B cell (primary cell): ENCODE measurements around the gene KDM1B. TPM values are rescaled to one million over a fixed set of nuclear protein-coding genes. Genes with fewer than 3 reads are reported as not detected.
A peak's percentile ranks its signal among the peaks of the same experiment; 100 is the strongest.

Experiments
- ATAC-seq: fragments of 200-7000 bp; cut with Tn5 transposase; one replicate; pipeline ENCODE4 v1.10.0; 2021; ENCODE audit warnings: low read depth, mild to moderate bottlenecking, moderate number of reproducible peaks, moderate library complexity
- CTCF ChIA-PET: fragments of 350-600 bp; sonication (Branson Sonifier 250); formaldehyde crosslinking; loops from one replicate; lab custom pipeline; 2021; ENCODE audit warnings: antibody characterized with exemption, inconsistent platforms; lab: Charles Lee
- POLR2A ChIA-PET: fragments of 350-600 bp; sonication (Branson Sonifier 250); formaldehyde crosslinking; loops from one replicate; lab custom pipeline; 2021; ENCODE audit warnings: antibody characterized with exemption; lab: Charles Lee
- DNase-seq: peaks from one replicate; pipeline ENCODE4 v3.0.0; 2013
- H2AFZ ChIP-seq: 2 replicates; pipeline ENCODE4 v1.6.1; 2012; ENCODE audit warnings: mild to moderate bottlenecking, low read depth, low read length; ENCODE audit not compliant: insufficient read depth, poor library complexity, severe bottlenecking
- H3K27ac ChIP-seq, 2 donors: 1 replicate in 1 of 2; 2 replicates in 1 of 2; pipeline ENCODE4 v1.5.1; 2012 to 2013; ENCODE audit warnings: low read length in 2 of 2, mild to moderate bottlenecking in 2 of 2, moderate library complexity in 1 of 2
- H3K27me3 ChIP-seq, 4 experiments: fragments of 200-600 bp in 1 of 4; sonication (generic) in 1 of 4; replicated peaks in 1 of 4; 1 replicate in 2 of 4; 2 replicates in 2 of 4; pipeline versions ENCODE4 v1.6.1 to v1.7.0; 2013 to 2016; ENCODE audit warnings: low read length in 3 of 4, mild to moderate bottlenecking in 2 of 4, mixed read lengths in 1 of 4, moderate library complexity in 1 of 4; ENCODE audit not compliant: insufficient read depth in 4 of 4, control insufficient read depth in 3 of 4; ENCODE audit errors: control extremely low read depth in 1 of 4
- H3K36me3 ChIP-seq, 2 experiments: replicated peaks in 1 of 2; 1 replicate in 1 of 2; 2 replicates in 1 of 2; pipeline versions ENCODE4 v1.6.1 to v1.7.1; 2013; ENCODE audit warnings: low read length in 1 of 2; ENCODE audit not compliant: insufficient read depth in 2 of 2, control insufficient read depth in 1 of 2; ENCODE audit errors: control extremely low read depth in 1 of 2, extremely low read depth in 1 of 2
- H3K4me1 ChIP-seq, 2 donors: fragments of 200-600 bp in 1 of 2; sonication (generic) in 1 of 2; 1 replicate in 1 of 2; 2 replicates in 1 of 2; pipeline versions ENCODE4 v1.5.1 to v1.6.1; 2013 to 2017; ENCODE audit warnings: low read length in 2 of 2; ENCODE audit not compliant: control insufficient read depth in 2 of 2, insufficient read depth in 2 of 2
- H3K4me2 ChIP-seq: replicated peaks from 2 replicates; pipeline ENCODE3; 2012; ENCODE audit warnings: mild to moderate bottlenecking, low read depth, low read length; ENCODE audit not compliant: poor library complexity, severe bottlenecking
- H3K4me3 ChIP-seq, 5 experiments: fragments of 200-600 bp in 1 of 5; sonication (generic) in 1 of 5; 1 replicate in 3 of 5; 2 replicates in 2 of 5; pipeline versions ENCODE4 v1.5.1 to v1.7.0; 2011 to 2016; ENCODE audit warnings: low read length in 4 of 5, mild to moderate bottlenecking in 4 of 5, low read depth in 2 of 5, control low read depth in 1 of 5, moderate library complexity in 1 of 5; ENCODE audit not compliant: insufficient read depth in 1 of 5; ENCODE audit errors: control extremely low read depth in 1 of 5, extremely low read depth in 1 of 5
- H3K79me2 ChIP-seq: fragments of 200-600 bp; sonication (generic); one replicate; pipeline ENCODE4 v1.6.0; 2016; ENCODE audit warnings: low read length; ENCODE audit not compliant: control insufficient read depth, insufficient read depth
- H3K9ac ChIP-seq: fragments of 200-600 bp; sonication (generic); 2 replicates; pipeline ENCODE4 v1.6.1; 2017; ENCODE audit warnings: mild to moderate bottlenecking, low read length, moderate library complexity
- H3K9me3 ChIP-seq, 3 donors: one replicate each; pipeline versions ENCODE4 v1.6.1 to v1.7.1; 2013; ENCODE audit warnings: low read length in 2 of 3; ENCODE audit not compliant: control insufficient read depth in 2 of 3, insufficient read depth in 1 of 3; ENCODE audit errors: control extremely low read depth in 1 of 3
- H4K20me1 ChIP-seq: 2 replicates; pipeline ENCODE4 v1.6.0; 2012; ENCODE audit warnings: mild to moderate bottlenecking, low read length; ENCODE audit not compliant: insufficient read depth, control insufficient read depth, poor library complexity, severe bottlenecking
- H3K27ac Mint-ChIP-seq: one replicate; pipeline ENCODE4 v1.8.0; 2021; ENCODE audit warnings: mixed read lengths
- H3K27me3 Mint-ChIP-seq: one replicate; pipeline ENCODE4 v1.8.0; 2021; ENCODE audit warnings: mixed read lengths
- H3K4me1 Mint-ChIP-seq: one replicate; pipeline ENCODE4 v1.8.0; 2021; ENCODE audit warnings: mixed read lengths
- H3K4me3 Mint-ChIP-seq: one replicate; pipeline ENCODE4 v1.8.0; 2021; ENCODE audit warnings: mixed read lengths
- H3K9me3 Mint-ChIP-seq: one replicate; pipeline ENCODE4 v1.8.0; 2022; ENCODE audit warnings: mixed read lengths; ENCODE audit not compliant: insufficient read depth
- CTCF ChIP-seq: fragments of 200-600 bp; IDR thresholded peaks from one replicate; pipeline ENCODE4 v1.8.0; 2022; ENCODE audit warnings: antibody characterized with exemption, mild to moderate bottlenecking
- EZH2 ChIP-seq: IDR thresholded peaks from 2 replicates; pipeline ENCODE4 v1.6.1; 2012; ENCODE audit warnings: borderline replicate concordance, low read depth, mild to moderate bottlenecking, moderate library complexity, low read length; ENCODE audit not compliant: insufficient read depth, poor library complexity, severe bottlenecking
- WGBS: methylation state at CpG from one replicate; pipeline ENCODE4 v1.1.5; 2013; ENCODE audit warnings: missing lambda C conversion rate; ENCODE audit not compliant: insufficient coverage; 5-methylcytosine and 5-hydroxymethylcytosine counted together
- intact Hi-C: fragments of 100-400 bp; cut with micrococcal nuclease; formaldehyde crosslinking; loops from one replicate; pipeline ENCODE4 v1.10.0; 2022
- polyA plus RNA-seq: library from polyadenylated mRNA; depleted of rRNA; stranded (reverse); fragments of >200 nt; gene quantifications from 2 replicates; pipeline ENCODE4 v1.2.3, GENCODE V29; 2012
- total RNA-seq, 2 donors: library from RNA; stranded (reverse); fragments of 120-200 nt in 1 of 2; gene quantifications; 1 replicate in 1 of 2; 2 replicates in 1 of 2; pipeline versions ENCODE4 v1.2.3 to v1.2.4, GENCODE V29; 2013 to 2022

The KDM1B gene
- total and polyA plus RNA-seq, 2 donors (not counting 1 experiment from before 2014, with no cell fraction given) = 10.9 to 16.0 TPM

GRCh38 chr6:18151801-18152200 lies 3.4 kb upstream of the KDM1B start:
- no peak overlapping the region for H3K27ac ChIP-seq
- Mint-ChIP-seq H3K9me3 (no peaks in the 10 kb centered on the region), H3K27me3 (no peaks in the 10 kb centered on the region), H3K4me1 (peaks cover 23% of the 10 kb centered on the region), H3K4me3 (no peak overlapping the region), H3K27ac (no peak overlapping the region)
- ChIA-PET CTCF (no interaction called here), POLR2A (interaction anchor here (0.6 kb wide), 1 partner anchor 552 kb away, joined by 5 read pairs; the partner anchor contains the start of gene FAM8A1)
- H3K4me3 ChIP-seq = no peak overlapping the region
- no peak for TF ChIP-seq CTCF
- TF ChIP-seq EZH2 = no peak
- H3K36me3 ChIP-seq = peaks cover 0 to 7% of the 10 kb centered on the region in 2 experiments
- no peaks in the 10 kb centered on the region for H4K20me1 ChIP-seq
- H3K27me3 ChIP-seq = no peaks in the 10 kb centered on the region
- ATAC-seq (no peak), DNase-seq (no peak)
- WGBS = no CpG with 5 or more reads among the region's 3 CpGs
- intact Hi-C loops = no loop called here
- H3K4me2 ChIP-seq = no peak overlapping the region
- H3K9me3 ChIP-seq = no peaks in the 10 kb centered on the region
- H2AFZ ChIP-seq = no peak overlapping the region
- H3K9ac ChIP-seq = no peak overlapping the region
- peaks cover 7% of the 10 kb centered on the region for H3K79me2 ChIP-seq
- H3K4me1 ChIP-seq = peaks cover 25 to 29% of the 10 kb centered on the region in 2 donors

DNA sequence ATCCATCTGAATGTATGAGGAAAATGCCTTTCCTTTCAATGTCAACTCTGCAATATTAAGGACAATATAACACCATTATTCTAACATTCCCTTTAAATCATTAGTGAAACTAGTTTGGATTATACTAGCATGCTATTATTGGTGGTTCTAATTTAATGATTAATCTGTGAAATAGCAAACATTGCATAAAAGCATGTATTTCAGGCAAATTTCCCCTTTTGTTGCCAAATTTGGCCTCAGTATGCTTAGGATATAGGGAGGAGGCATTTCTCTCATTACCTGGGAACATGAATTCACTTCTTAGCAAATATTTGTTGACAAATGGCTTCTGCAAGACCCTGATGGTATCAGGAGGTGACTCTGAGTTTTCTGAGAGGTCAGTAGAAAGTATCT lies 1.9 kb upstream of the KDM1B start:
- H3K27ac Mint-ChIP-seq = no peak overlapping the region
- peaks cover 0 to under 1% of the 10 kb centered on the region in 2 experiments for H3K36me3 ChIP-seq
- peaks cover 23% of the 10 kb centered on the region for H3K4me1 Mint-ChIP-seq
- peak overlapping the region; percentile 29 for H3K4me3 Mint-ChIP-seq
- H3K27me3 ChIP-seq = no peaks in the 10 kb centered on the region
- ATAC-seq = no peak
- H3K4me1 ChIP-seq = peaks cover 25 to 29% of the 10 kb centered on the region in 2 donors
- no peak overlapping the region for H3K27ac ChIP-seq
- intact Hi-C loops = no loop called here
- CTCF ChIA-PET = interaction anchor here (0.6 kb wide), 1 partner anchor 12 kb away, joined by 5 read pairs; no protein-coding TSS in a partner anchor
- POLR2A ChIA-PET = no interaction called here
- no peak for DNase-seq
- no peak overlapping the region for H3K9ac ChIP-seq
- H3K9me3 ChIP-seq = no peaks in the 10 kb centered on the region
- peaks cover 11% of the 10 kb centered on the region for H3K79me2 ChIP-seq
- no peaks in the 10 kb centered on the region for H3K9me3 Mint-ChIP-seq
- no peak overlapping the region for H3K4me3 ChIP-seq
- H4K20me1 ChIP-seq = no peaks in the 10 kb centered on the region
- no peak overlapping the region for H3K4me2 ChIP-seq
- no peaks in the 10 kb centered on the region for H3K27me3 Mint-ChIP-seq
- TF ChIP-seq CTCF = no peak
- TF ChIP-seq EZH2 = no peak
- H2AFZ ChIP-seq = no peak overlapping the region
